Vagina (tissue), 2 donors: ENCODE measurements around the gene PRR5L.

ENCODE experiments used
- POLR2A ChIP-seq, 2 donors: fragments of 450-650 bp; IDR thresholded peaks; one replicate each; pipeline ENCODE4 v1.6.1; 2017; ENCODE audit warnings: antibody characterized with exemption in 2 of 2, mild to moderate bottlenecking in 2 of 2, moderate library complexity in 2 of 2
- POLR2AphosphoS5 ChIP-seq, 2 donors: sonication (generic); formaldehyde crosslinking; IDR thresholded peaks; one replicate each; pipeline ENCODE4 v1.9.0; 2017; ENCODE audit warnings: antibody characterized with exemption in 2 of 2, mild to moderate bottlenecking in 2 of 2, low read depth in 1 of 2; ENCODE audit not compliant: insufficient read depth in 1 of 2
- TF ChIP-seq, protein P1 (sequence below), 3 experiments: fragments of 450-650 bp in 2 of 3; fragments of 200-600 bp in 1 of 3; sonication (generic) in 1 of 3; IDR thresholded peaks; one replicate each; pipeline ENCODE4 v1.5.1; 2017 to 2019; ENCODE audit warnings: antibody characterized with exemption in 3 of 3, mild to moderate bottlenecking in 2 of 3, moderate library complexity in 2 of 3

DNA sequence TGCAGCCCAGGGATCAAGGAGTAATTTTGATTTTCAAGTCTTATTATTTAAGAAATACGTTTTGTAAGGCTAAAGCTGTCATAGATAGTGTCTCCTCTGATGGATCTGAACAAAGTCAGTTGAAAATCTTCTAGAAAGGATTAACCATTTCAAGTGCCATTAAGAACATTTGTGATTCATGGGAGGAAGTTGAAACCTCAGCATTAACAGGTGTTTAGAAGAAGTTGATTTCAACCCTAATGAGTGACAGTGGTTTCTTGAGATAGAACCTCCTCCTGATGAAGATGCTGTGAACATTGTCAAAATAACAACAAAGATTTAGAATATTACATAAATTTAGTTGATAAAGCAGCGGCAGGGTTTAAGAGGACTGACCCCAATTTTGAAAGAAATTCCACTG lies 61.7 kb downstream of the PRR5L start:
- TF ChIP-seq, protein P1, sequence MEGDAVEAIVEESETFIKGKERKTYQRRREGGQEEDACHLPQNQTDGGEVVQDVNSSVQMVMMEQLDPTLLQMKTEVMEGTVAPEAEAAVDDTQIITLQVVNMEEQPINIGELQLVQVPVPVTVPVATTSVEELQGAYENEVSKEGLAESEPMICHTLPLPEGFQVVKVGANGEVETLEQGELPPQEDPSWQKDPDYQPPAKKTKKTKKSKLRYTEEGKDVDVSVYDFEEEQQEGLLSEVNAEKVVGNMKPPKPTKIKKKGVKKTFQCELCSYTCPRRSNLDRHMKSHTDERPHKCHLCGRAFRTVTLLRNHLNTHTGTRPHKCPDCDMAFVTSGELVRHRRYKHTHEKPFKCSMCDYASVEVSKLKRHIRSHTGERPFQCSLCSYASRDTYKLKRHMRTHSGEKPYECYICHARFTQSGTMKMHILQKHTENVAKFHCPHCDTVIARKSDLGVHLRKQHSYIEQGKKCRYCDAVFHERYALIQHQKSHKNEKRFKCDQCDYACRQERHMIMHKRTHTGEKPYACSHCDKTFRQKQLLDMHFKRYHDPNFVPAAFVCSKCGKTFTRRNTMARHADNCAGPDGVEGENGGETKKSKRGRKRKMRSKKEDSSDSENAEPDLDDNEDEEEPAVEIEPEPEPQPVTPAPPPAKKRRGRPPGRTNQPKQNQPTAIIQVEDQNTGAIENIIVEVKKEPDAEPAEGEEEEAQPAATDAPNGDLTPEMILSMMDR (IDR thresholded peaks at IDR 0.05) = no peak
- no peak for TF ChIP-seq POLR2A (IDR thresholded peaks at IDR 0.05)
- TF ChIP-seq POLR2AphosphoS5 (IDR thresholded peaks at IDR 0.05; ENCODE audit: insufficient read depth in 1 of 2, low read depth in 1 of 2) = no peak
